Measurements from ENCODE around the gene POLR3H.

Gene POLR3H

GRCh38 chr22:41480397-41480735, 63.9 kb downstream of the POLR3H start:
- no peak for TF ChIP-seq REST (IDR thresholded peaks at IDR 0.05; ENCODE audit: insufficient replicate concordance, low read depth)
- TF ChIP-seq GABPA (IDR thresholded peaks at IDR 0.05; ENCODE audit: low read depth): no peak
- TF ChIP-seq, protein P1, sequence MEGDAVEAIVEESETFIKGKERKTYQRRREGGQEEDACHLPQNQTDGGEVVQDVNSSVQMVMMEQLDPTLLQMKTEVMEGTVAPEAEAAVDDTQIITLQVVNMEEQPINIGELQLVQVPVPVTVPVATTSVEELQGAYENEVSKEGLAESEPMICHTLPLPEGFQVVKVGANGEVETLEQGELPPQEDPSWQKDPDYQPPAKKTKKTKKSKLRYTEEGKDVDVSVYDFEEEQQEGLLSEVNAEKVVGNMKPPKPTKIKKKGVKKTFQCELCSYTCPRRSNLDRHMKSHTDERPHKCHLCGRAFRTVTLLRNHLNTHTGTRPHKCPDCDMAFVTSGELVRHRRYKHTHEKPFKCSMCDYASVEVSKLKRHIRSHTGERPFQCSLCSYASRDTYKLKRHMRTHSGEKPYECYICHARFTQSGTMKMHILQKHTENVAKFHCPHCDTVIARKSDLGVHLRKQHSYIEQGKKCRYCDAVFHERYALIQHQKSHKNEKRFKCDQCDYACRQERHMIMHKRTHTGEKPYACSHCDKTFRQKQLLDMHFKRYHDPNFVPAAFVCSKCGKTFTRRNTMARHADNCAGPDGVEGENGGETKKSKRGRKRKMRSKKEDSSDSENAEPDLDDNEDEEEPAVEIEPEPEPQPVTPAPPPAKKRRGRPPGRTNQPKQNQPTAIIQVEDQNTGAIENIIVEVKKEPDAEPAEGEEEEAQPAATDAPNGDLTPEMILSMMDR (IDR thresholded peaks at IDR 0.05; ENCODE audit: insufficient read depth, low read length): no peak
- no peak for TF ChIP-seq SPI1 (IDR thresholded peaks at IDR 0.05; ENCODE audit: borderline replicate concordance, low read depth)
- TF ChIP-seq POLR2AphosphoS5 (IDR thresholded peaks at IDR 0.05; ENCODE audit: low read depth): no peak
- Histone ChIP-seq H3K27ac (replicated peaks) (no peak overlapping the region), H3K4me3 (replicated peaks; ENCODE audit: insufficient read depth, low read length) (no peak overlapping the region), H3K27me3 (ENCODE audit: insufficient read depth, poor library complexity, severe bottlenecking) (no peaks in the 10 kb centered on the region)
- DNase-seq (ENCODE audit: low read depth in 1 of 2, low spot score in 1 of 2): no peak

DNA sequence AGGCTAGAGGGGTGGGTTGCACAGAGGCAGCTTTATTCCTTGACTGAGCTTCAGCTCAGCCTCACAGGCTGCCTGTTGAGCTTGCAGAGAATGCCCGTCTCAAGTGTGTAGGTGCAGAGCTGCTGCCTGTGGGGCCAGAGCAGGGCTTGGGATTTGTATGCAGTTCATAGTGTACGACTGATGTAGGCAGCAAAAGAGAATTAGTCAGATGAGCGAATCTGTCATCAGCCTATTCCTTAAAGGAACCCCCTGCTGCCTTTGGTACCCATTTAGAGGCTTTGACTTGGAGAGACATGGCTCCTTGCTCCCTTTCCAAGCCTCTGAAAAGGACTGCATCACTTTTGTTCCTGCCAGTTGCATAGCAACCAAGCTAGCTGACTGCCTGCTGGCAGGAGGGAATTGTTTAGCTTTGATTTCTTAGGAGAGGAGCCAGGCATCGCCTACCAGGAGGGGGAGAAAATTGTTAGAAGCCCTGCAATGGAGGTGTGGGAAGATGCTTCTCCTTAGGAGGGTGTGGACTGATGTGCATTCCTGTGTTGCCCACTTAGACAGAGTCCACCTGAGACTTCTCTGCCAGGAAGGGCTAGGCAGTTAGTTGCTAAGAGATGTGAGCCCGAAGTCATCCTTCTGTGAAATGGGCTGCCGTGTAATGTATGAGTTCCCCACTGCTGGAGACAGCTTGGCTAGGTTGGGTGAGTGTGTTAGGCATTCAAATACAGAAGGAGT, 64.4 kb downstream of the POLR3H start:
- no peak for DNase-seq (ENCODE audit: low read depth in 1 of 2, low spot score in 1 of 2)
- Histone ChIP-seq H3K27ac (replicated peaks) (no peak overlapping the region), H3K4me3 (replicated peaks; ENCODE audit: insufficient read depth, low read length) (no peak overlapping the region), H3K27me3 (ENCODE audit: insufficient read depth, poor library complexity, severe bottlenecking) (no peaks in the 10 kb centered on the region)
- TF ChIP-seq GABPA (IDR thresholded peaks at IDR 0.05; ENCODE audit: low read depth) (no peak), REST (IDR thresholded peaks at IDR 0.05; ENCODE audit: insufficient replicate concordance, low read depth) (no peak)
- TF ChIP-seq, protein P1 (IDR thresholded peaks at IDR 0.05; ENCODE audit: insufficient read depth, low read length): no peak

- DNase-seq (ENCODE audit: low read depth in 1 of 2, low spot score in 1 of 2): peak; percentile 29 to 57
- TF ChIP-seq GABPA (IDR thresholded peaks at IDR 0.05; ENCODE audit: low read depth) (no peak), POLR2AphosphoS5 (IDR thresholded peaks at IDR 0.05; ENCODE audit: low read depth) (no peak), SPI1 (IDR thresholded peaks at IDR 0.05; ENCODE audit: borderline replicate concordance, low read depth) (no peak), REST (IDR thresholded peaks at IDR 0.05; ENCODE audit: insufficient replicate concordance, low read depth) (no peak)
- TF ChIP-seq, protein P1 (IDR thresholded peaks at IDR 0.05; ENCODE audit: insufficient read depth, low read length): no peak
- H3K4me3 ChIP-seq (replicated peaks; ENCODE audit: insufficient read depth, low read length): no peak overlapping the region
- H3K27me3 ChIP-seq (ENCODE audit: insufficient read depth, poor library complexity, severe bottlenecking): no peaks in the 10 kb centered on the region
- H3K27ac ChIP-seq (replicated peaks): no peak overlapping the region
Observed at GRCh38 chr22:41478891-41479521, 65.3 kb downstream of the POLR3H start.
